Measurements from ENCODE around the gene P2RX2.
"Not testable (repeated sequence)": the region's sequence is repeated elsewhere in the genome, so short reads cannot be mapped to it uniquely, and the experiment has no call there.

Gene P2RX2

DNA sequence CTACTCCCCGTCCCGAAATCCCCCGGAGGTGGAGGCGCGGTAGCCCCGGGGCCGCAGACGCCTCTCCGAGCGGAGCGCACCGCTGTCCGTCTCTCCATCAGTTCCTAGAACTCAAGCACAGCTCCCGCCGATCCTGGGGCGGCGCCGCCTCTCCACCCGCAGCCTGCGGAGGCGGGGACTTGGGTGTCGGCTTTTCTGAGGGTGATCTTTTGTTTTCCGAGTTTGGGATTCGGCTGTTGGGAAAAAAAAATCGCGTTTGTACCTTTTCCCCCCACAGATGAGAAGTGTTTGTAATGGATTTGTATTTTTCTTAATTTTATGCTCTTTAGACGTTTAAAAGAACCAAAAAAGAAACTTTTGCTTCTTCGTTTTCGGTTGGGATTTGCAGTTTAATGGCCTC lies 34.8 kb upstream of the P2RX2 start:
- DNase-seq, result no peak

GRCh38 chr12:132584429-132584828 lies 34.1 kb upstream of the P2RX2 start:
- no peak for DNase-seq

DNA sequence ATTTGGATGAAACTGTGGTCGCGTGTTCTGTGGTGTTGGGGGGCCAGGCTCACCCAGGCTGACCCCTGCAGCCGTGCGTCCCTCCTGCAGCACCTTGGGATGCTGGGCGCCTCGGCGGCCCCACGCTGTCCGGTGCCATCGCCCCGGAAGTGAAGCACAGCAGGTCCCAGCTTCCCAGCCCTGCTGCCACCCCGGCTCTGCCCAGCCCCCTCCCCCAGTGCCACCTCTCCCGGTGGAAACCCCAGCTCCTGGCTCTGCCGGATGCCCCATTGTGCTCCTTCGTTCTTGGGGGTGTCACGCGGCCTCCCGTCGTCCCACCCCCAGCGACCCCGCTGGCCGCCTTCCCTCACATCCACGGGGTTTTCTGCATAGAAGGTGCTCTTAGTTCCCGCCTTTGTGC lies 33.4 kb upstream of the P2RX2 start:
- no peak for DNase-seq

DNA sequence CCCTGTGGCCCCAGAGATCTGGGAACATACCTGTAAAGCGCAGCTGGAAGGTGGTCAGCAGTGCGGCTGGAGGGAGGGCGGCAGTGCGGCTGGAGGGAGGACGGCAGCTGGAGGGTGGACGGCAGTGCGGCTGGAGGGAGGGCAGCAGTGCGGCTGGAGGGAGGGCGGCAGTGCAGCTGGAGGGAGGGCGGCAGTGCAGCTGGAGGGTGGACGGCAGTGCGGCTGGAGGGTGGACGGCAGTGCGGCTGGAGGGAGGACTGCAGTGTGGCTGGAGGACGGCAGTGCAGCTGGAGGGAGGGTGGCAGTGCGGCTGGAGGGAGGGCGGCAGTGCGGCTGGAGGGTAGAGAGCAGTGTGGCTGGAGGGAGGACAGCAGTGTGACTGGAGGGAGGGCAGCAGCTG lies 31.6 kb upstream of the P2RX2 start:
- no peak for DNase-seq

GRCh38 chr12:132587781-132588180 lies 30.8 kb upstream of the P2RX2 start:
- DNase-seq, result no peak

DNA sequence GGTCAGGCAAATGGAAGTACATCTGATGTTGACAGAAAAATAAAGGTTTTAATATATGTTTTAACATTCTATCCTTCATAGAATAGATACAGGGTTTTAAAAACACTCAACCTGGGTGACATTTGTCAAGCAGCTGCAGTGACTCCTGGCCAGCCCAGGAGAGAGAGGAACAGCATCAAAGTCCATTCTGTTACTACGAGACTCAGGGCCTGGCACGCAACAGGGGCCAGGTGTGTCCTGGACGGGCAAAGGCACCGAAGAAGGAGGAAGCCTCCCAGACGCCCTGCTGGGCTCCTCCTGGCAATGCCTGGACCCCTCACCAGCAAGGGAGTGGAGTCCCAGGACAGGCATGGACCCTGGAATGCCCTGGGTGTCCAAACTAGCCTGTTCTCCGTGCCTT lies 30.3 kb upstream of the P2RX2 start:
- DNase-seq, result no peak

- no peak for DNase-seq
Observed at GRCh38 chr12:132588821-132589669, 29.5 kb upstream of the P2RX2 start.

DNA sequence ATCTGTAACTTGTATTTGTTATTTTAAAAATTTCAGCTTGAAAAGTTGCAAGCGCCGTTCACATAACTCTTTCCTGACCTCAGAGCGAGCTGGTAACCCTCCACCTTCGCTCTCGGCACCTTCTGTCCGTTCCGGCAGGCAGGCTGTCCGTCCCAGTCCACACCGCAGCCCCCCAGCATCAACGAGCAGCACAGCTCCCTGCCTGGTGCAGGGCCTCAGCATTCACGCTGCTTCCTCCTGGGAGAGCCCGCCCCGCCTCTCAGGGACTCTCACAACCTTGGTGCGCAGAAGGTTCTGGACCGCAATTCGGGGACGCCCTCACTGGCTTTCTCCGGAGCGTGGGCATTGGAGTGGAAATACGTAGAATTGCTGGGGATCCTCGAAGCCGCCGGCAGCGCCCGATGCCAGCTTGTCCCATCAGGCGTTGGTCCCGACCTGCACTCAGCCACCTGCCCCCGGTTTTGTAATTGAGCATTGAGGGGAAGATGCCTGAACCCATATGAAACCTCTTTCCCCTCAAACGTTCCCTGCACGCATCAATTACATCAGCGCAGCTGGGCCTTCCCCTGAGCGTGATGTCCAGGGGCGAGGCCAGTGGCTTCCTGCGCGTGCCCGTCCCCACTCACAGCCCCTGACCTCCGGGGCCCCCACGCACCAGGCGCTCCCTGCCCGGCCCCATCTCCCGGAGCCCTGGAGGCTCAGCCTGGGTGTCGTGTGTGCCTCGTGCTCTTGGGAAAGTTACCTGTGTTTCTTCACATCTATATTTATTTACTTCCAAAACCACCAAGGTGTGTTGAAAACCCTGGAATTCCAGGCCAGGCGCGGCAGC lies 27.3 kb upstream of the P2RX2 start:
- no peak for DNase-seq

DNA sequence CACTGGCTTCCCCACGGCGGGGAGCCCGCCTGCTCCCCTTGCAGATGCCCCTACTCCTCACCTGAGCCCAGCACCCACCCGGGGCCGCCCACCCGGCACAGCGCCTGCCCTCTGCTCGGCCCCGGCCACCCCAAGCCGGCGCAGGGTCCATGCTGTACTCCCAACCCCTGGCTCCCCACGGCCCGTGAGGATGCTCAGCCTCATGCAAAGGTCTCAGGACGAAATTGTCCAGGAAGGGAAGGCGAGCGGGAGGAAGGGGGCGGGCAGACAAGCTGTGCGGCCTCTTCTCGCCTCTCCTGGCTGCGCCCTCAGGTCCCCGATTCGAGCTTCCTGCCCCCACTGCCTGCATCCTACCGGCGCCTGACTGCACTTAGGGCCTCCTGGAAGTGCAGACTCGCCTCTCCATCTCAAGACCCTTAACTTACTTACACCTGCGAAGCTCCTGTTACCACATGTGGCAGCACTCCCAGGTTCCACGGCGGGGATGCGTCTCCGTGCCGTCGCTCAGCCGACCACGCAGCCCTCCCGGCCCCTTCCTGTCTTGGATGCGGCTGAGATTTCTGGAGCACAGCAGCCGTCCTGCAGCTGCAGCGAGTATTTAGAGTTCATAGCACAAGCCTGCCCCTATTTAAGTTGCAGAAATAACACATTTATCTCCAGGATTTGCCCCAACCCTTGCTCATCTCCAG lies 26.1 kb upstream of the P2RX2 start:
- no peak for DNase-seq

GRCh38 chr12:132593071-132593470 lies 25.5 kb upstream of the P2RX2 start:
- no peak for DNase-seq

DNA sequence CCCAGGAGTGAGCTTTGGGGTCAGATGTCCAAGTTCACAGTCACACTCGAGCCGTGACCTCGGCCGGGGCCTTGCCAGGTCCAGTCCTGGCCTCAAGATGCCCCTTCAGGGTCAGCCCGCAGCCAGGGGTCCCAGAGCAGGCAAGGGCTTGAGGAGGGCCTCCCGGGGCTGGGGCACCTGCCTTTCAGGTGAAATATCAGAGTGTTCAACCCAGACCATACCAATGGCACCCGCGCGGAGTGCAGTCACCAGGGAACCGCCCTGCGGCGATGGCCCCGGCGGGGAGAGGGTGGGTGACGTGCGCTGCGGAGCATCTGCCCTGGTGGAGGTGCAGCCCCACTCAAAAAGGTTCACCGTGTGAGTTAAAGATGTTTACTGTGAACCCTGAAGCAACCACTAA lies 25.1 kb upstream of the P2RX2 start:
- DNase-seq, result no peak

DNA sequence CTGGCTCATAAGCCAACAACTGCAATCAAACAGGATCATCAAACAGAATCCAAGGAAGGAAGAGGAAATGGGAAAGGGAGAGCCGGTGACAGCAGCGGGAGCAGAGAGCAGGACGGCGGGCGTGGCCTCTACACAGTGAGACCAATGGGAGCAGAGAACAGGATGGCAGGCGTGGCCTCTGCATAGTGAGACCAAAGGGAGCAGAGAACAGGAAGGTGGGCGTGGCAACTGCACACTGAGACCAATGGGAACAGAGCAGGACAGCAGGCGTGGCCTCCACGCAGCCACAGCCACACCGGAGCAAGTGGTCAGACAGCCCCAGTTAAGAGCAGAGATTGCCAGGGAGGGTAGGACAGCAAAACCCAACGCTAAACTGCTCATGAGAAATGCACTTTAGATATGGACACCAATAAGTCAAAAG lies 24.6 kb upstream of the P2RX2 start:
- DNase-seq, result peak; percentile 83

GRCh38 chr12:132595183-132595582 lies 23.4 kb upstream of the P2RX2 start:
- no peak for DNase-seq

DNA sequence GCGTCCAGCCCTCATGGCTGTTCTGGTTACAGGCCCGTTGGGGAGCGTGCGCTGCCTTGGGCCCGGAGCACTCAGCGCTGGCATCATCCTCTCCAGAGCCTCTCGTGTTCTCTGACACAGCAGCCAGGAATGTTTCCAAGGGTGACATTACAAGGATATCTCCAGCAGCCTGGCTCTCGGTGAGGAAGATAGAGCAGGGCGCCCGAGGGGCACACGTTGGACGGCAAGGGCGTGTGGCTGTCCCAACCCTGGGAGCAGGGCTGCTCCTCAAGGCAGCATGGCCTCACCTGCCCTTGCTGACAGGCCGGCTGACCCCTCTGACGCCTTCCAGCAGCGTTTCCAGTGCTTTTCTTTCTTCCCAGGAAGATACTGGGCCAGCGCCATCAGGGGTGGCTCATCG lies 22.6 kb upstream of the P2RX2 start:
- peak; percentile 74 for DNase-seq

- DNase-seq, result peak; percentile 68
Observed at GRCh38 chr12:132597333-132598316, 21.0 kb upstream of the P2RX2 start.

DNA sequence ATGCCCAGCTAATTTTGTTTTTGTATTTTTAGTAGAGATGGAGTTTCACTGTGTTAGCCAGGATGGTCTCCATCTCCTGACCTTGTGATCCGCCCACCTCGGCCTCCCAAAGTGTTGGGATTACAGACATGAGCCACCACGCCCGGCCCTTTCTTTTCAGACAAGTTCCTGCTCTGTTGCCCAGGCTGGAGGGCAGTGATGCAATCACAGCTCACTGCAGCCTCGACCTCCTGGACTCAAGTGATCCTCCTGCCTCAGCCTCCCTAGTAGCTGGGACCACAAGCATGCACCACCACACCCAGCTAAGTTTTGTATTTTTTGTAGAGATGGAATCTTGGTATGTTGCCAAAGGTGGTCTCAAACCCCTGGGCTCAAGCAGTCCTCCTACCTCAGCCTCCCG lies 19.1 kb upstream of the P2RX2 start:
- DNase-seq, result not testable (repeated sequence)

DNA sequence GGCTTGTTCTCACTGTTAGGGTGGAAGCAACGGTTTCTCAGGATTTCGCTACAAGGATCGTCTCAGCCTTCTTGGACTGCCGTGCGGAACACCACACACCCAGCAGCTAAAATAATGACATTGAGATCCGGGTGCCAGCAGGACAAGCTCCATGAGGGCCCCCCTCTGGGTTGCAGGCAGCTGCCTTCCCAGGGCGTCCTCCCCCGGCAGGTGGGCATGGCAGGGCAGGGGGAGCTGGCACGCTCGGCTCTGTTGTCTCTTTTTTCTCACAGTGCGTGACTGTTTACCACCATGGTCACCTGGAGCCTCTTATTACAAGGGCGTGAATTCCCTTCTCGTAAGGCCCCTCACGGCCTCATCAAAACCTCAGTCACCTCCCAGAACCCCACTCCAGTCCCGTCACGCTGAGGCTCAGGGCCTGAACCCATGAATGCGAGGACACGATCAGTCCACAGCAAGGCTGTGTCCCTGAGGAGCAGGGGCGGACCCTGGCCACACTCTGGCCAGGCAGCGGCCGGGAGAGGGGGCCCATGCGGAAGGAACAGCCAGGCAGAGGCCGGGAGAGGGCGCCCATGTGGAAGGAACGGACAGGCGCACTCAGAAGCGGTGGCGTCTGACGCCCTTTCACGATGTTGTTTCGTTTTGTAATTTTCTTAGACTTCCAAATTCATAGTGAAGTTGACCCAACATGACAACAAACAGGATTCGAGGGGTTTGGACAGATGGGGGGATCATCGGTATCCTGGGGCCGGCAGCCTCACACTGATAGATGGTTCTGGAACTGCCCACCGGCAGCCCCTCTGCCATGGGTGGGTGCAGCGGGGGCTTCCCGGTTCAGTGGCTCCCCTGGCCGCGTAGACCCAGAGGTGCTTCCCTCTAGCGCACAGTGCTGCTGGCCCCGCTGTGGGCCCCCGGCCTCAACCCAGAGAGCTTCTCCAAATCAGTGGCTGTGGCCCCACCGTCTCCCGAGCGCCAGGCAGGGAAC lies 18.2 kb upstream of the P2RX2 start:
- DNase-seq, result peak; percentile 62

GRCh38 chr12:132601171-132601883 lies 17.2 kb upstream of the P2RX2 start:
- DNase-seq, result no peak

- no peak for DNase-seq
Observed at GRCh38 chr12:132602572-132603239, 15.9 kb upstream of the P2RX2 start.
